Superior temporal gyrus (tissue), 1 donor: ENCODE data around the gene TPO.

Experiments
- DNase-seq: peaks from one replicate; pipeline ENCODE4 v3.0.0-alpha.2; 2016; ENCODE audit errors: extremely low spot score

The TPO gene

DNA sequence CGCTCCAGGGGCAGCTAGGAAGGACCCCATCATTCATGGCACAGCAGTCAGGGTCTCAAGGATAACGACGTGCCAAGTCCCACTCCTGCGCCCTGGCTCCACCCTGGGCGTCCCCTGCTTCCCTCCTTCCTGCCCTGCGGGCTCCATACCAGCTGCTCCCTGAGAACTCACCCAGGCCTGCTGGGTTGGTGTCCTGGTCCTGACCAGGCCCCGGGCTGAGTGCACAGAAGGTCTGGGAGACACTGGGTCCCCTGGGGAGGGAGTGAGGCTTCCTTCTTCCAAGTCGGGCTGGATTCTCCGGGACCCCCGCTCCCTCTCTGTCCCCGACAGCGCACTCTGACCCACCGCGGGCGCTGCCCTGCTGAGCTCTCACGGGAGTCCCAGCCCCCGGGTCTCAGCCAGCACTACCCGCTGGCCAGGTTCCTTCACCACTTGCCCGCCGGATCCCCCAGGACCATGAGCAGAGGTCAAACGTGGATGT, 170.8 kb downstream of the TPO start:
- DNase-seq, result no peak

DNA sequence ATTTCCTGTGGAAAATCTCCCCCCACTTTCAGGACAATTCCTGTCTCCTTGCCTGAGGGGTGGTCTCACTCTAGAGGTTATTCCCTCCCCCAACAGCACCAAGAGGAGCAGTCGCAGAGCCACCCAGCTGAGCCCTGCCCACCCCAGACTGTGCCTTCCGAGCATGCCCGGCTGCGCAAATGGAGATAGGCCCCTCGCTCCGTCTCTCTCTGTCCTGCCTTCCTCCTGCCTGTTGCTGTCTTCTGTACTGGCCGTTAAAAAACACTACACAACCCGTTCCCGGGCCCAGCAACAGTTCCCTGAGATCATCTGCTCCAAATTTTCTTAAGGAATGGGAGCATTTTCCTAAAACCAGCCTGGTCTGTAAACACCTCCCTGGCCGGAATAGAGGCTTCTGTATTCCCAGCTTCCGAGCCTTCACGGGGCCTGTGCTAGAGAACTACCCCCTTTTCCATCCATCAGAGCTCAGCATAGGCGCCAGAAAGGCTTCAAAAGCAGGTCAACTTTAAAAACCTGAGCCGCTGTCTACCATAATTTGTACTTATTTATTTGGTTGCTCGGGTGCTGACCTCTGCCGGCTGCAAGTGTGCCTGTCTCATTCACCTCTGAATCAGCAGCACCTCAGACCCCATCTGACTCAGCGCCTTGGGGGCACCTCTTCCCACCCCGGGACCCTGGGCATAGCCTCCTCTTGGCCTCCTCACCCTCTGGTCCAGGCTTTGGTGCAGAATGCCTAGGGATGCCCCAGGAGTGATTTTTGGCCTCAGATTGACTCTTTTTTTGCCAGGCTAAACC, 171.6 kb downstream of the TPO start:
- DNase-seq, result no peak

DNA sequence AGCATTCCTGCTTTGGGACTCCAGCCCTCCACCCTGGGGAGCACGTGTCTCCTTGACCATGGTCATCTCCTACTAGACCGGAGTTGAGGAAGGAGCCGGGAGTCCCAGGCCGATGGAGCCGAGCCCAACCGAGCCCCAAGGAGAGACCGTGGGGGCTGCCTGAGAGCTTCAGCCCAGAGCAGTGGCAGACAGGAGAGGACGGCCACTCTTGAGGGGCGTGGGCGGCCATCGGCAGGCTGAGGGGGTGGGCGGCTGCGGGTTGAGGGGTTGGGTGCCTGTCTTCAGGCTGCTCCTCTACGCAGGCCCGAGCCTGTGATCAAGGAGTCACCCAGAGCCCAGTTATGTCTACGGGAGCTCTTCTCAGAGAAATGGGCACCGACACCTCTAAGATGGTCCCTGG, 172.4 kb downstream of the TPO start:
- DNase-seq, result no peak

DNA sequence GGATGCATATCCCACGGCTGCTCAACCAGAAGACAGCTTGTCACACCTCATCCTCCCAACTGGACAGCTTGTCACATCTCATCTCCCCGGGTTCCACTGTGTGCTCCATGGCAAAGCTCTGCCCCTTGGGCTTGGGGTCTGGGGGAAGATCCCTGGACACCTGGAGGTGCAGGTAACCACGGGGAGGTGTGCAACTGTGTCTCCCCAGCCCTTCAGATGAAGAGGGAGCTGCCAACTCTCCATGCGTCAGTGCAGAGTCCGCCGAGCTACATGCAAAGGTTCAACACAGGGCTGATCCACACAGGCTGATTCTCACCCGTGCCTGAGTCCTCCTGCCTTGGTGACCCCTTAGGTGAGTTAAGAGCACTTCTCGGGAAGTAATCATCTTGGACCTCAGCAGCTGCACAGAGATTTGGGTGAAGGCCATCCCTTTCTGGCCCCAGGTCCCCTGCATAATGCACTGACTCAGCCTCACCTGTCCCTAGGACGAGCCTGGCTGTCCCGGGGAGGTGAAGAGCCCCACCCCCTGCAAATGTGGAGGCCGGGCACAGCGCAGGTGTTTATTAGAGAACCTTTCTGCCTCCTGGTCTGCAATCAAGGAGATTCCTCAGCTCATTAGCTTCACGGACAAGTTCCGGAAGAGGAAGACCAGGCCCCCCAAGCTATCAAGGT, 173.1 kb downstream of the TPO start:
- no peak for DNase-seq

DNA sequence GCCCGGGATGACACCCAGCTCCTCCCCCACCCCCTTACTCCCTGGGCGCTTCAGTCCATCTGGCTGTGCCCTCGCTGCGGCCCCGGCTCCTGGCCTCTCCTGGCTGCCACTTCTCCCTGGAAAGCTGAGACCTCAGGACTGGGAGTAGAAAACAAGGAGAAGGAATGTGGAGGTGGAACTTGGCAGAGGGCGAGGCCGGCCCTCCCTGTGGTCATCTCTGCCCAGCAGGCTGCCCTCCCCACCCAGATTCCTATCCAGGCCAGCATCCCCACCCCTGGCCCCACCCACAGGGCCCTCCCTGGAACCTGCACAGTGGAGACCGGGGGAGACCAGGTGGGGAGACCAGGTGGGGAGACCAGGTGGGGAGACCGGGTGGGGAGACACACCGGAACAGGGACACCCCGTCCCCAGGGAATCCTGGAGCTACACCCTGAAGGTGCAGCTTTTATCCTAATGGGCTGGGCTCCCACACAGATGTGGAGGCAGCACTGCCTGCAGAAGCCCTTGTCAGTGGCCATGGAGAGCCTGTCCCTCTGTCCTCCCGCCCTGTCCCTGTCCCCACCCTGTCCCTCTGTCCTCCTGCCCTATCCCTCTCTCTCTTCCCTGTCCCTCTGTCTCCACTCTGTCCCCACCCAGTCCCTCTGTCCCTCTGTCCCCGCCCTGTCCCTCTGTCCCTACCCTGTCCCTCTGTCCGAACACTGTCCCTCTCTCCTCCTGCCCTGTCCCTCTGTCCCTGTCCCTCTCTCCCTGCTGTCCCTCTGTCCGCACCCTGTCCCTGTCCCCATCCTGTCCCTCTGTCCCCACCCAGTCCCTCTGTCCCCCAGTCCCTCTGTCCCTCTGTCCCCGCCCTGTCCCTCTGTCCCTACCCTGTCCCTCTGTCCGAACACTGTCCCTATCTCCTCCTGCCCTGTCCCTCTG, 173.9 kb downstream of the TPO start:
- no peak for DNase-seq

DNA sequence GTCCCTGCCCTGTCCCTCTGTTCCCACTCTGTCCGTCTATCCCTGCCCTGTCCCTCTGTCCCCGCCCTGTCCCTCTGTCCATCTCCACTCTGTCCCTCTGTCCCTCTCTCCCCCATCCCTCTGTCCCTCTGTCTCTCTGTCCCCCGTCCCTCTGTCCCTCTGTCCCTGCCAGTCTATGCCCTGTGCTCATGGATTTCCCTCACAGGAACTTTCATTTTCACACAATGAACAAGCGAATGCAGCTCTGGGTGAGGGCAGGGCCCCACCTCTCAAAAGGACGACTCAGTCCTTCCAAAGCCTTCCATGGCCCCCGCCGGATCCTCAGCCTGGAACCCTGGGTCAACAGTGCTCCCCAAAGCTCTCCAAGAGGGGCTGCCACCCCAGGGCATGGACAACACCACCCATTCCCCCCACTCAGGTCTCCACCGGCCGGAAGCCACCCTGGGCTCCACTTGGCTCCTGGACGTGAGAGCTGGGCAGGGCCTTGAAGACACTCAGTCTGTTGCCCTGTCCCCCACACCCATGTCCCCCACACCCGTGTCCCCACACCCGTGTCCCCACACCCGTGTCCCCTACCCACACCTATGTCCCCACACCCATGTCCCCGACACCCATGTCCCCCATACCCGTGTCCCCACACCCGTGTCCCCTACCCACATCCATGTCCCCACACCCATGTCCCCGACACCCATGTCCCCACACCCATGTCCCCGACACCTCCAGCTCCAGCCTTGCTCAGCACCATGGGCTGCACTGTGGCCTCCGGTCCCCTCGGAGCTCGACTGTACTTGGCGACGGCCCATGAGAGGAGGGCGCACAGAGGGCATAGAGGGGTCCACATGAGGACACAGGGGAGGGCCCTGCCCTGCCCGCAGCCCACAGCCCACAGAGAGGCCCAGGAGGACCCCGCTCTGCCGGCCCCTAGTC, 175.1 kb downstream of the TPO start:
- no peak for DNase-seq

DNA sequence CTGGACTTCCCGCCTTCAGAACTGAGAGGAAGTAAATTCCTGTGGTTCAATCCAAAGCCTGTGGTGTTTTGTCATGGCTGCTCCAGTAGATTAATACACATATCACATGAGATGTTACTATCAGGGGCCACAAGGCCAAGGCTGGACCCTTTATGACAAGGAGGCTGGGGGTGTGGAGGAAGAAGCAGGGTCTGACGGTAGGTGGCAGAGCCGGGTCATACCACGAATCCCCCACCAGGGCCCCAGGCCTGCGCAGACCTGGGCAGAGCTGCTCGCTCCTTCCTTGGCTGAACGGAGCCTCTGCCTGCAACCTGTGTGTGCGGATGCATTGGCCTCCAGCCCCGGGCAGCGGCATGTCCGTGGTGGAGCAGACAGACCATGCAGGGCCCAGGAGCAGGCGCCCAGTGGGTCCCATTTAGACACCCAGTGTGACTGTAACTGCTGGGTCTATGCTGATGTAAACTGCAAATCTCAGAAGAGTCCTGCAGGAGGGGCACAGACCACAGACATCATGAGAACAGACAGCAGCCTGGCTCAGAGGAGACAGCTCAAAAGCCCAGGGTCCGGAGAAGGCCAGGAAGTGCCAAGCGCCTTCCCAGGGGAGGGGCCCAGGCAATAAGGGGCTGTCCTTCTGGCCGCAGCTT, 175.8 kb downstream of the TPO start:
- DNase-seq, result no peak

DNA sequence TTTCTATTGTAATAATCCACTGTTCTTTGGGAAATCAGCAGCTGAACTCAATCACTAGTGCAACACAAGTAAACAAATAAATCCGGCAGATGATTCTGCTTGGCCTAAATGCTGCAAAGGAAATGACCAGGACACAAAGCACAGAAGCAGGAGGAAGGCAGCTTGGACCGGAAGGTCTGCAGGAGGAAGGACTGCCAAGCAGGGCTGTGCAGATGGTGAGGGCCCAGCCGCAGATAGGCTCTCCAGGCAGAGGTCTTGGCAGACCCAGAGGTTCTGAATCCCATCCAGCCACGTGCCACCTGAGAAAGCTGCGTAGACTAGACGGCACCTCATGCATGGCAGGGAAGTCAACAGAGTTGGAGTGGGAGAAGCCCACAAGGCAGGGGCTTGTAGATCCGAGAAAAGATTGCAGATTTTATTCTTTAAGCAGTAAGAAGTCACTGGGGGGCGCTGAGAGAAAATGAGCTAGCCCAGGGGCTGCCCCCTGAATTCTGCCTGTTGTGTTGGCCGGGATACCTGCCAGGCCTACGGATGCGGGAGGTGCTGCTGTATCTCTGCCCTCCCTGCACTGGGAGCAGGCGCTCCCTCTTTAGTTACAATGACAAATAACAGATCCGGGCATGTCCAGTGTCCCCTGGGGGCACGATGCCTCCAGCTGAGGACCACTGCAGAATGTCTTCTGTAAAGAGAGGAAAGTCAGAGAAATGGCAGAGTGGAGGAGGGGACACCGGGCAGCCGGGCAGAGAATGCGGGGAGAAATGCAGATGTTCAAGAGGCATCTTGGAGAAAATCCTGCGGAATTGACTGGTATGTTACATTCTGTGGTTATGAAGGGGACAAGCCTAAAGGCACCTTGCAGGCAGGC, 177.6 kb downstream of the TPO start:
- no peak for DNase-seq

DNA sequence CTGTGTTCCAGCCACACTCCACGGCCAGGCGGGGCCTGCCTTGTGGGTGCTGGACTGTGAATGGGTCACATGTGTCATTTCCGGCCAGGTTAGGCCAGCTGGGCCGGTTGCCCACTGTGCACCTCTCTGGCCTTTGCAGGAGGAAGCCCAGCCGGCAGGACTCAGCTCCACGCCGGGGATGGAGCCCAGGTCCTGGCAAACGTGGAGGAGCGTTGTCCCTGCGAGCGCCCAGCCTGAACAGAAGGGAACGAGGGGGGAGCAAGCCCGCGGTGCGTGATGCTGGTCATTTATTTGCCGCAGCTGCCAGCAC, 178.2 kb downstream of the TPO start:
- DNase-seq, result no peak
